IMR-90 (cell line): ENCODE data around the gene GINS1. TPM values are rescaled to one million over a fixed set of nuclear protein-coding genes. Genes with fewer than 3 reads are reported as not detected.

Source experiments
- ATAC-seq: fragments of 200-7000 bp; cut with Tn5 transposase; 2 replicates; pipeline ENCODE4 v1.9.1; 2020; ENCODE audit warnings: low read depth, mild to moderate bottlenecking, moderate library complexity
- BruUV-seq: library from RNA; stranded (reverse); fragments of 400-500 nt; replicated peaks from 2 replicates; lab custom pipeline; 2021; lab: Mats Ljungman, UMichigan
- CTCF ChIA-PET: fragments of 300-600 bp; formaldehyde crosslinking; extraction: SDS; loops from one replicate; lab custom pipeline; 2021; ENCODE audit warnings: antibody characterized with exemption; lab: Yijun Ruan, JAX
- POLR2A ChIA-PET: fragments of 300-600 bp; sonication (Branson Sonifier 250); formaldehyde crosslinking; loops from one replicate; lab custom pipeline; 2022; ENCODE audit warnings: antibody characterized with exemption; ENCODE audit not compliant: unreplicated experiment; lab: Charles Lee
- DNase-seq: peaks from one replicate; pipeline ENCODE4 v3.0.0; 2013
- H2AFZ ChIP-seq: replicated peaks from 2 replicates; pipeline ENCODE3; 2013; ENCODE audit warnings: low read length, mild to moderate bottlenecking; ENCODE audit not compliant: poor library complexity
- H2AK5ac ChIP-seq: 2 replicates; pipeline ENCODE4 v1.6.1; 2013; ENCODE audit warnings: low read depth, low read length, inconsistent platforms
- H2AK9ac ChIP-seq: replicated peaks from 2 replicates; pipeline ENCODE3; 2013; ENCODE audit warnings: mild to moderate bottlenecking, low read depth, low read length, moderate library complexity; ENCODE audit not compliant: poor library complexity
- H2BK120ac ChIP-seq: 2 replicates; pipeline ENCODE4 v1.6.1; 2013; ENCODE audit warnings: low read depth, low read length, inconsistent platforms
- H2BK15ac ChIP-seq: 3 replicates; pipeline ENCODE4 v1.6.1; 2013; ENCODE audit warnings: low read depth, low read length, inconsistent platforms
- H2BK20ac ChIP-seq: 2 replicates; pipeline ENCODE4 v1.6.1; 2013; ENCODE audit warnings: low read depth, mild to moderate bottlenecking, inconsistent platforms, low read length, moderate library complexity
- H2BK5ac ChIP-seq: 2 replicates; pipeline ENCODE4 v1.6.1; 2013; ENCODE audit warnings: mild to moderate bottlenecking, low read depth, low read length, inconsistent platforms; ENCODE audit not compliant: poor library complexity, severe bottlenecking
- H3K14ac ChIP-seq: replicated peaks from 2 replicates; pipeline ENCODE4 v1.6.1; 2013; ENCODE audit warnings: low read depth, low read length, inconsistent platforms
- H3K18ac ChIP-seq: 2 replicates; pipeline ENCODE4 v1.6.1; 2013; ENCODE audit warnings: low read depth, low read length, control low read depth
- H3K23ac ChIP-seq: 2 replicates; pipeline ENCODE4 v1.6.1; 2013; ENCODE audit warnings: low read depth, low read length, inconsistent platforms
- H3K27ac ChIP-seq: 2 replicates; pipeline ENCODE4 v1.5.1; 2013; ENCODE audit warnings: mild to moderate bottlenecking, control low read depth, low read length; ENCODE audit not compliant: insufficient read depth
- H3K27me3 ChIP-seq: 2 replicates; pipeline ENCODE4 v1.6.1; 2013; ENCODE audit warnings: low read length; ENCODE audit not compliant: control insufficient read depth, insufficient read depth
- H3K36me3 ChIP-seq: 2 replicates; pipeline ENCODE4 v1.6.1; 2013; ENCODE audit warnings: low read length, mixed read lengths; ENCODE audit not compliant: control insufficient read depth, insufficient read depth
- H3K4ac ChIP-seq: 2 replicates; pipeline ENCODE4 v1.6.1; 2013; ENCODE audit warnings: low read depth, low read length, inconsistent platforms
- H3K4me1 ChIP-seq: 2 replicates; pipeline ENCODE4 v1.6.1; 2013; ENCODE audit warnings: low read length, mixed read lengths; ENCODE audit not compliant: control insufficient read depth, insufficient read depth
- H3K4me2 ChIP-seq: 2 replicates; pipeline ENCODE4 v1.6.1; 2013; ENCODE audit warnings: low read depth, mild to moderate bottlenecking, control low read depth, low read length, moderate library complexity
- H3K4me3 ChIP-seq: 2 replicates; pipeline ENCODE4 v1.5.1; 2013; ENCODE audit warnings: low read depth, mild to moderate bottlenecking, control low read depth, low read length, moderate library complexity; ENCODE audit not compliant: insufficient read depth
- H3K56ac ChIP-seq: 2 replicates; pipeline ENCODE4 v1.6.1; 2013; ENCODE audit warnings: low read length, inconsistent platforms; ENCODE audit not compliant: insufficient read depth; ENCODE audit errors: extremely low read depth
- H3K79me1 ChIP-seq, 2 experiments: 2 replicates each; pipeline ENCODE4 v1.6.1; 2013; ENCODE audit warnings: low read length in 2 of 2, inconsistent platforms in 1 of 2, low read depth in 1 of 2
- H3K9ac ChIP-seq: 2 replicates; pipeline ENCODE4 v1.6.1; 2013; ENCODE audit warnings: low read depth, low read length, control low read depth
- H3K9me1 ChIP-seq: 2 replicates; pipeline ENCODE4 v1.6.1; 2013; ENCODE audit warnings: low read length, inconsistent platforms; ENCODE audit not compliant: insufficient read depth
- H3K9me3 ChIP-seq: 2 replicates; pipeline ENCODE4 v1.6.1; 2013; ENCODE audit warnings: low read length; ENCODE audit not compliant: control insufficient read depth, insufficient read depth
- H4K20me1 ChIP-seq: 2 replicates; pipeline ENCODE4 v1.6.1; 2013; ENCODE audit warnings: low read length, inconsistent platforms; ENCODE audit not compliant: insufficient read depth
- H4K5ac ChIP-seq: 2 replicates; pipeline ENCODE4 v1.6.1; 2013; ENCODE audit warnings: mild to moderate bottlenecking, low read depth, low read length, control low read depth
- H4K8ac ChIP-seq, 2 experiments: 2 replicates each; pipeline ENCODE4 v1.6.1; 2013; ENCODE audit warnings: low read depth in 2 of 2, low read length in 2 of 2, control low read depth in 1 of 2, inconsistent platforms in 1 of 2
- H4K91ac ChIP-seq: 2 replicates; pipeline ENCODE4 v1.6.1; 2013; ENCODE audit warnings: low read depth, low read length, inconsistent platforms; ENCODE audit not compliant: insufficient read depth
- CEBPB ChIP-seq: IDR thresholded peaks from 2 replicates; pipeline ENCODE4 v1.6.1; 2012; ENCODE audit warnings: low read depth, low read length, improper control_type of control experiment
- CHD1 ChIP-seq: IDR thresholded peaks from 2 replicates; pipeline ENCODE4 v1.6.1; 2012; ENCODE audit warnings: low read depth, low read length, improper control_type of control experiment
- ELK1 ChIP-seq: fragments of 150-350 bp; IDR thresholded peaks from 2 replicates; pipeline ENCODE4 v1.6.1; 2016; ENCODE audit warnings: low read depth, mild to moderate bottlenecking, low read length, moderate library complexity, borderline replicate concordance
- FOS ChIP-seq: fragments of 150-350 bp; IDR thresholded peaks from 2 replicates; pipeline ENCODE4 v1.6.1; 2016; ENCODE audit warnings: low read depth, low read length
- MAFK ChIP-seq: IDR thresholded peaks from 2 replicates; pipeline ENCODE4 v1.6.1; 2012; ENCODE audit warnings: low read depth, low read length, improper control_type of control experiment
- MAZ ChIP-seq: IDR thresholded peaks from 2 replicates; pipeline ENCODE4 v1.6.1; 2012; ENCODE audit warnings: low read depth, mild to moderate bottlenecking, low read length, improper control_type of control experiment, moderate library complexity, borderline replicate concordance
- MXI1 ChIP-seq: IDR thresholded peaks from 2 replicates; pipeline ENCODE4 v1.6.1; 2012; ENCODE audit warnings: low read depth, mild to moderate bottlenecking, low read length, moderate library complexity, borderline replicate concordance
- NFE2L2 ChIP-seq: fragments of 150-350 bp; IDR thresholded peaks from 2 replicates; pipeline ENCODE4 v1.6.1; 2016; ENCODE audit warnings: low read depth, mild to moderate bottlenecking, low read length
- POLR2A ChIP-seq: IDR thresholded peaks from 2 replicates; pipeline ENCODE4 v1.6.1; 2012; ENCODE audit warnings: mild to moderate bottlenecking, low read depth, low read length
- RAD21 ChIP-seq: IDR thresholded peaks from 2 replicates; pipeline ENCODE4 v1.6.1; 2012; ENCODE audit warnings: low read length, improper control_type of control experiment
- RCOR1 ChIP-seq: IDR thresholded peaks from 2 replicates; pipeline ENCODE4 v1.6.1; 2012; ENCODE audit warnings: mild to moderate bottlenecking, low read length, improper control_type of control experiment; ENCODE audit not compliant: insufficient replicate concordance
- RFX5 ChIP-seq: IDR thresholded peaks from 2 replicates; pipeline ENCODE4 v1.8.0; 2012; ENCODE audit warnings: low read depth, mild to moderate bottlenecking, low read length, moderate library complexity
- SMC3 ChIP-seq: fragments of 150-350 bp; IDR thresholded peaks from 2 replicates; pipeline ENCODE4 v1.6.1; 2016; ENCODE audit warnings: low read depth, mild to moderate bottlenecking, antibody characterized with exemption, low read length, moderate library complexity
- WGBS, 2 experiments: methylation state at CpG; one replicate each; pipeline versions ENCODE4 v1.1.5 to v1.1.7; 2013; ENCODE audit warnings: missing lambda C conversion rate in 2 of 2; ENCODE audit not compliant: insufficient read length in 1 of 2; ENCODE audit errors: extremely low coverage in 2 of 2; 5-methylcytosine and 5-hydroxymethylcytosine counted together
- dilution Hi-C: fragments of 300-500 bp; cut with HindIII; formaldehyde crosslinking; loops from one replicate; pipeline ENCODE4 v1.14.3; 2018; ENCODE audit warnings: low sequenced_read_pairs; ENCODE audit not compliant: unreplicated experiment
- in situ Hi-C: fragments of 300-500 bp; cut with MboI; formaldehyde crosslinking; loops from 3 replicates; pipeline ENCODE4 v1.14.3; 2019; ENCODE audit warnings: low sequenced_read_pairs, inconsistent platforms, mixed read lengths
- intact Hi-C: fragments of 100-400 bp; cut with micrococcal nuclease; formaldehyde crosslinking; loops from 2 replicates; pipeline ENCODE4 v1.10.0; 2022
- polyA plus RNA-seq, 3 experiments: library from polyadenylated mRNA; depleted of rRNA; stranded (reverse); fragments of >200 nt; gene quantifications; 2 replicates each; pipeline ENCODE4 v1.2.3, GENCODE V29; 2012; ENCODE audit warnings: low replicate concordance in 1 of 3
- total RNA-seq: library from RNA; depleted of rRNA; stranded (reverse); fragments of >200 nt; gene quantifications from 2 replicates; pipeline ENCODE4 v1.2.3, GENCODE V29; 2012
- TF ChIP-seq, protein P1 (sequence below): conservative IDR thresholded peaks from 2 replicates; pipeline ENCODE4 v1.5.1; 2012; ENCODE audit warnings: mild to moderate bottlenecking, low read depth, low read length, improper control_type of control experiment

Gene GINS1
- total and polyA plus RNA-seq, 2 of the 4 experiments (the other 2 are of a cell fraction) = 4.9 to 6.6 TPM

- Histone ChIP-seq H2AK5ac (no peak overlapping the region), H3K18ac (no peak overlapping the region), H2BK20ac (no peak overlapping the region), H3K4me2 (no peak overlapping the region), H2BK5ac (no peak overlapping the region), H3K14ac (no peak overlapping the region), H3K27me3 (no peaks in the 10 kb centered on the region), H3K9me1 (no peaks in the 10 kb centered on the region), H3K27ac (no peak overlapping the region), H3K4me1 (peaks cover 3% of the 10 kb centered on the region), H4K8ac (no peak overlapping the region), H4K20me1 (no peaks in the 10 kb centered on the region), H2BK120ac (no peak overlapping the region), H3K36me3 (peaks cover 41% of the 10 kb centered on the region), H2BK15ac (no peak overlapping the region), H3K56ac (no peak overlapping the region), H3K9me3 (no peaks in the 10 kb centered on the region), H4K5ac (no peak overlapping the region), H4K91ac (no peak overlapping the region), H3K4ac (no peak overlapping the region), H2AFZ (no peak overlapping the region), H2AK9ac (peak overlapping the region; percentile 28), H3K79me1 (no peaks in the 10 kb centered on the region), H3K4me3 (no peak overlapping the region), H3K23ac (no peak overlapping the region), H3K9ac (no peak overlapping the region)
- DNase-seq = no peak
- 93% methylated on average over 8 of the region's 12 CpGs; no CpG with 5 or more reads in 1 of the 2 experiments for WGBS, 2 experiments
- in situ Hi-C loops = no loop called here
- intact Hi-C loops = loop anchor here (10.0 kb wide), 1 partner anchor 113 kb away; no protein-coding TSS in a partner anchor
- BruUV-seq = no TSS peak
- dilution Hi-C loops = no loop called here
- ChIA-PET POLR2A (no interaction called here), CTCF (no interaction called here)
- TF ChIP-seq, protein P1, sequence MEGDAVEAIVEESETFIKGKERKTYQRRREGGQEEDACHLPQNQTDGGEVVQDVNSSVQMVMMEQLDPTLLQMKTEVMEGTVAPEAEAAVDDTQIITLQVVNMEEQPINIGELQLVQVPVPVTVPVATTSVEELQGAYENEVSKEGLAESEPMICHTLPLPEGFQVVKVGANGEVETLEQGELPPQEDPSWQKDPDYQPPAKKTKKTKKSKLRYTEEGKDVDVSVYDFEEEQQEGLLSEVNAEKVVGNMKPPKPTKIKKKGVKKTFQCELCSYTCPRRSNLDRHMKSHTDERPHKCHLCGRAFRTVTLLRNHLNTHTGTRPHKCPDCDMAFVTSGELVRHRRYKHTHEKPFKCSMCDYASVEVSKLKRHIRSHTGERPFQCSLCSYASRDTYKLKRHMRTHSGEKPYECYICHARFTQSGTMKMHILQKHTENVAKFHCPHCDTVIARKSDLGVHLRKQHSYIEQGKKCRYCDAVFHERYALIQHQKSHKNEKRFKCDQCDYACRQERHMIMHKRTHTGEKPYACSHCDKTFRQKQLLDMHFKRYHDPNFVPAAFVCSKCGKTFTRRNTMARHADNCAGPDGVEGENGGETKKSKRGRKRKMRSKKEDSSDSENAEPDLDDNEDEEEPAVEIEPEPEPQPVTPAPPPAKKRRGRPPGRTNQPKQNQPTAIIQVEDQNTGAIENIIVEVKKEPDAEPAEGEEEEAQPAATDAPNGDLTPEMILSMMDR = no peak
- TF ChIP-seq RCOR1 (no peak), MAZ (no peak), NFE2L2 (no peak), RFX5 (no peak), FOS (no peak), MAFK (no peak), POLR2A (no peak), CHD1 (no peak), ELK1 (no peak), SMC3 (no peak), RAD21 (no peak), MXI1 (no peak), CEBPB (no peak)
- ATAC-seq = no peak
Measured at GRCh38 chr20:25481918-25482253, 74.4 kb downstream of the GINS1 start.
